Measurements from ENCODE around the gene ZNF239. TPM values are rescaled to one million over a fixed set of nuclear protein-coding genes. Genes with fewer than 3 reads are reported as not detected.

ZNF239 gene
- total and polyA plus RNA-seq, 2 donors (not counting 3 experiments of a cell fraction or from before 2014, with no cell fraction given) = 0.30 to 0.51 TPM

GRCh38 chr10:43569681-43570080, 4.7 kb downstream of the ZNF239 start:
- Histone ChIP-seq H4K20me1 (replicated peaks; ENCODE audit: control insufficient read depth, extremely low read depth, insufficient read depth, low read length) (no peaks in the 10 kb centered on the region), H3K9ac (replicated peaks; ENCODE audit: extremely low read depth, insufficient read depth, low read length) (no peak overlapping the region), H3K9me1 (replicated peaks; ENCODE audit: control insufficient read depth, extremely low read depth, insufficient read depth, low read length) (no peaks in the 10 kb centered on the region), H3K4me1 (ENCODE audit: control insufficient read depth, extremely low read depth, insufficient read depth, low read length) (peaks cover 4% of the 10 kb centered on the region), H3K4me3 (replicated peaks in 1 of 3; ENCODE audit: insufficient read depth in 1 of 3, low read depth in 1 of 3, low read length in 3 of 3) (no peak overlapping the region), H2AFZ (ENCODE audit: low read depth, low read length) (no peak overlapping the region), H3K4me2 (ENCODE audit: insufficient read depth, low read length) (no peak overlapping the region), H3K79me2 (ENCODE audit: control insufficient read depth, insufficient read depth, low read length) (no peaks in the 10 kb centered on the region), H3K27ac (ENCODE audit: insufficient read depth, low read depth, low read length) (no peak overlapping the region), H3K27me3 (ENCODE audit: control insufficient read depth in 2 of 2, insufficient read depth in 2 of 2, low read length in 2 of 2) (peaks cover 0 to 15% of the 10 kb centered on the region in 2 experiments), H3K9me3 (replicated peaks; ENCODE audit: control insufficient read depth, insufficient read depth, low read length) (no peaks in the 10 kb centered on the region), H3K36me3 (ENCODE audit: control insufficient read depth in 2 of 2, extremely low read depth in 1 of 2, insufficient read depth in 2 of 2, low read length in 2 of 2) (no peaks in the 10 kb centered on the region)
- DNase-seq (ENCODE audit: low read depth, low spot score) (no peak), FAIRE-seq (no peak)
- BruUV-seq (replicated peaks) = no TSS peak
- no peak for TF ChIP-seq POLR2A (IDR thresholded peaks at IDR 0.05; ENCODE audit: low read depth, low read length)
- TF ChIP-seq POLR2AphosphoS5 (IDR thresholded peaks at IDR 0.05; ENCODE audit: insufficient read depth, low read depth, low read length) = no peak
- no peak for TF ChIP-seq JUN (IDR thresholded peaks at IDR 0.05; ENCODE audit: borderline replicate concordance, insufficient read depth, insufficient read length, low read depth)
- no peak for TF ChIP-seq FOS (IDR thresholded peaks at IDR 0.05; ENCODE audit: borderline replicate concordance, insufficient read depth, low read length)
- TF ChIP-seq GATA2 (IDR thresholded peaks at IDR 0.05; ENCODE audit: insufficient read depth, insufficient read length, low read depth, low read length) = no peak
- TF ChIP-seq CTCF (IDR thresholded peaks at IDR 0.05; ENCODE audit: extremely low read depth in 1 of 2, insufficient read depth in 1 of 2, low read depth in 1 of 2, low read length in 2 of 2) = no peak
- no peak for TF ChIP-seq MAX (IDR thresholded peaks at IDR 0.05; ENCODE audit: insufficient read depth, insufficient read length)
- no peak for TF ChIP-seq MYC (IDR thresholded peaks at IDR 0.05; ENCODE audit: low read depth, low read length)
- no peak for TF ChIP-seq EZH2 (IDR thresholded peaks at IDR 0.05; ENCODE audit: borderline replicate concordance, low read depth, low read length, severe bottlenecking)
- intact Hi-C loops (cut with micrococcal nuclease) (loop anchor here (5.0 kb wide), 2 partner anchors 38 to 78 kb away; partner anchors contain the start of genes ZNF32 and ZNF485), dilution Hi-C loops (cut with MboI; ENCODE audit: extremely low pct_ligation_motif_present, low sequenced_read_pairs) (no loop called here)
- ChIA-PET POLR2A (no interaction called here), CTCF (no interaction called here)
